HEK293 (cell line): Measurements from ENCODE around the gene CD48.

Experiments used
- CTCF ChIA-PET: fragments of 350-600 bp; formaldehyde crosslinking; extraction: SDS; loops from one replicate; lab custom pipeline; 2021; ENCODE audit warnings: antibody characterized with exemption; lab: Yijun Ruan, JAX
- POLR2A ChIA-PET: fragments of 300-600 bp; formaldehyde crosslinking; extraction: SDS; loops from one replicate; lab custom pipeline; 2020; ENCODE audit warnings: antibody characterized with exemption, inconsistent platforms; lab: Yijun Ruan, JAX
- H3K27ac ChIP-seq: fragments of 200-500 bp; sonication (Bioruptor generic); 2 replicates; pipeline ENCODE4 v1.5.1; 2014; ENCODE audit warnings: low read depth, low read length, control low read depth, inconsistent platforms; ENCODE audit errors: extremely low read depth
- H3K36me3 ChIP-seq, 2 experiments: fragments of 200-500 bp in 1 of 2; sonication (Bioruptor generic) in 1 of 2; 1 replicate in 1 of 2; 2 replicates in 1 of 2; pipeline ENCODE4 v1.5.1; 2014 to 2017; ENCODE audit warnings: inconsistent platforms in 2 of 2, low read length in 2 of 2; ENCODE audit not compliant: control insufficient read depth in 2 of 2, insufficient read depth in 1 of 2
- H3K4me1 ChIP-seq: fragments of 200-500 bp; sonication (Bioruptor generic); 2 replicates; pipeline ENCODE4 v1.5.1; 2014; ENCODE audit warnings: mild to moderate bottlenecking, low read length, inconsistent platforms; ENCODE audit not compliant: control insufficient read depth, insufficient read depth
- H3K4me3 ChIP-seq: 2 replicates; pipeline ENCODE4 v1.5.1; 2011; ENCODE audit warnings: low read depth, mild to moderate bottlenecking, control low read depth, low read length, moderate library complexity
- H3K9me3 ChIP-seq: fragments of 200-500 bp; sonication (Bioruptor generic); 2 replicates; pipeline ENCODE4 v1.5.1; 2014; ENCODE audit warnings: low read depth, low read length, inconsistent platforms; ENCODE audit not compliant: control insufficient read depth, insufficient read depth
- HOXD13 ChIP-seq: sonication (generic); formaldehyde crosslinking; IDR thresholded peaks from 2 replicates; pipeline ENCODE4 v1.8.0; 2022; ENCODE audit warnings: missing genetic modification reagents, borderline replicate concordance
- MEIS1 ChIP-seq: sonication (generic); formaldehyde crosslinking; IDR thresholded peaks from 2 replicates; pipeline ENCODE4 v1.8.1; 2022; ENCODE audit warnings: missing genetic modification reagents, mild to moderate bottlenecking, borderline replicate concordance
- TRIM28 ChIP-seq: IDR thresholded peaks from 2 replicates; pipeline ENCODE4 v1.6.1; 2011; ENCODE audit warnings: low read length, control low read depth, borderline replicate concordance
- ZNF211 ChIP-seq: fragments of 450-650 bp; formaldehyde crosslinking; IDR thresholded peaks from 2 replicates; pipeline ENCODE4 v1.5.1; 2016; ENCODE audit warnings: low read depth, missing biosample characterization, missing genetic modification characterization
- ZNF248 ChIP-seq: fragments of 450-650 bp; formaldehyde crosslinking; IDR thresholded peaks from 2 replicates; pipeline ENCODE4 v1.5.1; 2017; ENCODE audit warnings: missing biosample characterization, missing genetic modification characterization
- ZNF266 ChIP-seq: fragments of 450-650 bp; formaldehyde crosslinking; IDR thresholded peaks from 2 replicates; pipeline ENCODE4 v1.5.1; 2016; ENCODE audit warnings: missing biosample characterization, missing genetic modification characterization, low read depth
- ZNF350 ChIP-seq: fragments of 450-650 bp; formaldehyde crosslinking; IDR thresholded peaks from 2 replicates; pipeline ENCODE4 v1.5.0; 2017; ENCODE audit warnings: missing biosample characterization, mild to moderate bottlenecking, missing genetic modification characterization
- ZNF354C ChIP-seq: fragments of 450-650 bp; formaldehyde crosslinking; IDR thresholded peaks from 2 replicates; pipeline ENCODE4 v1.5.1; 2016; ENCODE audit warnings: missing biosample characterization, missing genetic modification characterization, low read depth, borderline replicate concordance
- ZNF514 ChIP-seq: fragments of 450-650 bp; formaldehyde crosslinking; IDR thresholded peaks from 2 replicates; pipeline ENCODE4 v1.5.1; 2016; ENCODE audit warnings: missing biosample characterization, missing genetic modification characterization
- ZNF560 ChIP-seq: fragments of 450-650 bp; formaldehyde crosslinking; IDR thresholded peaks from 2 replicates; pipeline ENCODE4 v1.5.1; 2017; ENCODE audit warnings: missing biosample characterization, missing genetic modification characterization, borderline replicate concordance
- ZNF747 ChIP-seq: fragments of 450-650 bp; formaldehyde crosslinking; IDR thresholded peaks from 2 replicates; pipeline ENCODE4 v1.5.1; 2016; ENCODE audit warnings: missing biosample characterization, missing genetic modification characterization
- ZNF791 ChIP-seq: fragments of 450-650 bp; formaldehyde crosslinking; IDR thresholded peaks from 2 replicates; pipeline ENCODE4 v1.5.1; 2016; ENCODE audit warnings: missing biosample characterization, missing genetic modification characterization
- TF ChIP-seq, protein P1 (sequence below): fragments of 450-650 bp; formaldehyde crosslinking; IDR thresholded peaks from 2 replicates; pipeline ENCODE4 v1.5.1; 2017; ENCODE audit warnings: missing biosample characterization, missing genetic modification characterization
- TF ChIP-seq, protein P2 (sequence below): fragments of 450-650 bp; formaldehyde crosslinking; IDR thresholded peaks from 2 replicates; pipeline ENCODE4 v1.5.1; 2016; ENCODE audit warnings: missing biosample characterization, missing genetic modification characterization, borderline replicate concordance
- TF ChIP-seq, protein P3 (sequence below): fragments of 450-650 bp; formaldehyde crosslinking; IDR thresholded peaks from 2 replicates; pipeline ENCODE4 v1.5.1; 2016; ENCODE audit warnings: missing biosample characterization, missing genetic modification characterization
- TF ChIP-seq, protein P4 (sequence below): fragments of 450-650 bp; formaldehyde crosslinking; IDR thresholded peaks from 2 replicates; pipeline ENCODE4 v1.5.1; 2016; ENCODE audit warnings: missing biosample characterization, missing genetic modification characterization
- TF ChIP-seq, protein P5 (sequence below): fragments of 450-650 bp; formaldehyde crosslinking; IDR thresholded peaks from 2 replicates; pipeline ENCODE4 v1.5.1; 2016; ENCODE audit warnings: missing biosample characterization, missing genetic modification characterization

CD48 gene

DNA sequence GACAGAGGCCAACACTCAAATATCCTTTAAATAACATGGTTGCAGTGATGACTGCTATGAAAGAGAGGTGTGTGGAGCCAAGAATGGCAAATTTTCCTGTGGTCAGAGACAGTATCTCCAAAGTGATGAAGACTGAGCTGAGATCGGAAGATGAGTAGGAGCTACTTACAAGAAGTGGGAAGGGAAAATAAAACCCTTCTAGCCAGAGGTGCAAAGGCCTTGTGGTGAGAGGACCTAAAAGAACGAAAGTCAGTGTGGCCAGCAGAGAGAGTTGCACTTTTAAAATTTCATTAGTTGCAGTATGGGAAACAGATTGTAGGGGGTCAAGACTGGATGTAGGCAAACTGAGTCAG, 45.2 kb upstream of the CD48 start:
- Histone ChIP-seq H3K36me3 (no peaks in the 10 kb centered on the region), H3K4me3 (no peak overlapping the region), H3K27ac (no peak overlapping the region)
- ChIA-PET POLR2A (no interaction called here), CTCF (interaction anchor here (1.6 kb wide), 1 partner anchor 9 kb away, joined by 4 read pairs; no protein-coding TSS in a partner anchor)
- TF ChIP-seq ZNF514 (tag by site-specific recombination) (no peak), TRIM28 (no peak)
- TF ChIP-seq, protein P1, sequence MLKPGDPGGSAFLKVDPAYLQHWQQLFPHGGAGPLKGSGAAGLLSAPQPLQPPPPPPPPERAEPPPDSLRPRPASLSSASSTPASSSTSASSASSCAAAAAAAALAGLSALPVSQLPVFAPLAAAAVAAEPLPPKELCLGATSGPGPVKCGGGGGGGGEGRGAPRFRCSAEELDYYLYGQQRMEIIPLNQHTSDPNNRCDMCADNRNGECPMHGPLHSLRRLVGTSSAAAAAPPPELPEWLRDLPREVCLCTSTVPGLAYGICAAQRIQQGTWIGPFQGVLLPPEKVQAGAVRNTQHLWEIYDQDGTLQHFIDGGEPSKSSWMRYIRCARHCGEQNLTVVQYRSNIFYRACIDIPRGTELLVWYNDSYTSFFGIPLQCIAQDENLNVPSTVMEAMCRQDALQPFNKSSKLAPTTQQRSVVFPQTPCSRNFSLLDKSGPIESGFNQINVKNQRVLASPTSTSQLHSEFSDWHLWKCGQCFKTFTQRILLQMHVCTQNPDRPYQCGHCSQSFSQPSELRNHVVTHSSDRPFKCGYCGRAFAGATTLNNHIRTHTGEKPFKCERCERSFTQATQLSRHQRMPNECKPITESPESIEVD (tag by site-specific recombination), result no peak
- TF ChIP-seq, all 188 proteins: peak for 0
- Histone ChIP-seq H3K9me3 (no peaks in the 10 kb centered on the region), H3K4me1 (peaks cover 8% of the 10 kb centered on the region; the same call in 1 of the 2 replicates)

DNA sequence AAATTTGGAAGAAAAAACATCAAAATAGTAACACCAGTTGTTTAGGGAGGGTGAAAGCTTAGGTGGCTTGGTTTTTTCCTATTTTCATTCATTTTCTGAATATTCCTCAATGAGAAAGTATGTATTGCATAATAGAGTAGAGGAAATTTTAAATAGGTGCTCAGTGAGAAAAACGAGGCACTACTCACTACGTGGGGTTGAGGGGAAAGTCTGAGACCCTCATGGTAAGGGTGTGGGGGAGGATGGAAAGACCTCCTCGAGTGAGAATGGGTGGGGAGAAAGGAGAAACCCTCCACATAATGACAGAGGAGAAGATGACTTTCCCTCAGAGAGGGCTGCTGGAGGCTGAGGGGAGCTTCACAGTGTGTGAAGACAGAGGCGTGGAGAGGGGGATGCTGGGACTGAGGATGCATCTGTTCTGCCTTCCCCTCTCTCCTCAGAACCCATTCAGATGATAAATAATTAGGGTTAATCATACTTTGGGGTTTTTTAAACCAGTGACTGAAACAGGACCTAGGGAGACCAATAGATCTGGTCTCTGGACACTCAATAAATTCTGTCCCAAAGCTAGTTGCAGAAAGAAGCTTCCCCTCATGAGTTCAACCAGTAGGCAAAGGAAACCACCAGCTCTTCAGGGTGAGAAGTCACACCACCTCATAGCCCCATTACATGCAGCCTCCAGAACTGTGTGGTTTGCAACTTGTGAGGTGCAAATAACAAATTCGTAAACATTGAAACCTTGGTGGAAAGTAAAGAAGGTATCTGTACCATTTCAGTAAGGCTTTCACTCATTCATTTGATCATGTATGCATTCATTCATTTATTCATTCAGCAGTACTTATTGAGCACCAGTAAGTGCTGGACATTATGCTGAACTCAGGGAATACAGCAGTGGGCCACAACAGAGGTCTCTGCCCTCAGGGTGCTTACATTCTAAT, 44.6 kb upstream of the CD48 start:
- CTCF ChIA-PET, result interaction anchor here (1.1 to 1.6 kb wide), 3 partner anchors 8 to 21 kb away, joined by 3 to 6 read pairs (median 4); no protein-coding TSS in a partner anchor
- TF ChIP-seq MEIS1 (CRISPR knock-in tag) (no peak), ZNF266 (tag by site-specific recombination) (no peak), ZNF514 (tag by site-specific recombination) (no peak), ZNF747 (tag by site-specific recombination) (no peak), ZNF354C (tag by site-specific recombination) (no peak), ZNF350 (tag by site-specific recombination) (no peak), HOXD13 (CRISPR knock-in tag) (no peak), ZNF248 (tag by site-specific recombination) (no peak), ZNF791 (tag by site-specific recombination) (no peak), ZNF560 (tag by site-specific recombination) (no peak), ZNF211 (tag by site-specific recombination) (no peak)
- TF ChIP-seq, protein P2, sequence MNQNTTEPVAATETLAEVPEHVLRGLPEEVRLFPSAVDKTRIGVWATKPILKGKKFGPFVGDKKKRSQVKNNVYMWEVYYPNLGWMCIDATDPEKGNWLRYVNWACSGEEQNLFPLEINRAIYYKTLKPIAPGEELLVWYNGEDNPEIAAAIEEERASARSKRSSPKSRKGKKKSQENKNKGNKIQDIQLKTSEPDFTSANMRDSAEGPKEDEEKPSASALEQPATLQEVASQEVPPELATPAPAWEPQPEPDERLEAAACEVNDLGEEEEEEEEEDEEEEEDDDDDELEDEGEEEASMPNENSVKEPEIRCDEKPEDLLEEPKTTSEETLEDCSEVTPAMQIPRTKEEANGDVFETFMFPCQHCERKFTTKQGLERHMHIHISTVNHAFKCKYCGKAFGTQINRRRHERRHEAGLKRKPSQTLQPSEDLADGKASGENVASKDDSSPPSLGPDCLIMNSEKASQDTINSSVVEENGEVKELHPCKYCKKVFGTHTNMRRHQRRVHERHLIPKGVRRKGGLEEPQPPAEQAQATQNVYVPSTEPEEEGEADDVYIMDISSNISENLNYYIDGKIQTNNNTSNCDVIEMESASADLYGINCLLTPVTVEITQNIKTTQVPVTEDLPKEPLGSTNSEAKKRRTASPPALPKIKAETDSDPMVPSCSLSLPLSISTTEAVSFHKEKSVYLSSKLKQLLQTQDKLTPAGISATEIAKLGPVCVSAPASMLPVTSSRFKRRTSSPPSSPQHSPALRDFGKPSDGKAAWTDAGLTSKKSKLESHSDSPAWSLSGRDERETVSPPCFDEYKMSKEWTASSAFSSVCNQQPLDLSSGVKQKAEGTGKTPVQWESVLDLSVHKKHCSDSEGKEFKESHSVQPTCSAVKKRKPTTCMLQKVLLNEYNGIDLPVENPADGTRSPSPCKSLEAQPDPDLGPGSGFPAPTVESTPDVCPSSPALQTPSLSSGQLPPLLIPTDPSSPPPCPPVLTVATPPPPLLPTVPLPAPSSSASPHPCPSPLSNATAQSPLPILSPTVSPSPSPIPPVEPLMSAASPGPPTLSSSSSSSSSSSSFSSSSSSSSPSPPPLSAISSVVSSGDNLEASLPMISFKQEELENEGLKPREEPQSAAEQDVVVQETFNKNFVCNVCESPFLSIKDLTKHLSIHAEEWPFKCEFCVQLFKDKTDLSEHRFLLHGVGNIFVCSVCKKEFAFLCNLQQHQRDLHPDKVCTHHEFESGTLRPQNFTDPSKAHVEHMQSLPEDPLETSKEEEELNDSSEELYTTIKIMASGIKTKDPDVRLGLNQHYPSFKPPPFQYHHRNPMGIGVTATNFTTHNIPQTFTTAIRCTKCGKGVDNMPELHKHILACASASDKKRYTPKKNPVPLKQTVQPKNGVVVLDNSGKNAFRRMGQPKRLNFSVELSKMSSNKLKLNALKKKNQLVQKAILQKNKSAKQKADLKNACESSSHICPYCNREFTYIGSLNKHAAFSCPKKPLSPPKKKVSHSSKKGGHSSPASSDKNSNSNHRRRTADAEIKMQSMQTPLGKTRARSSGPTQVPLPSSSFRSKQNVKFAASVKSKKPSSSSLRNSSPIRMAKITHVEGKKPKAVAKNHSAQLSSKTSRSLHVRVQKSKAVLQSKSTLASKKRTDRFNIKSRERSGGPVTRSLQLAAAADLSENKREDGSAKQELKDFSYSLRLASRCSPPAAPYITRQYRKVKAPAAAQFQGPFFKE (tag by site-specific recombination), result no peak
- TF ChIP-seq, protein P3, sequence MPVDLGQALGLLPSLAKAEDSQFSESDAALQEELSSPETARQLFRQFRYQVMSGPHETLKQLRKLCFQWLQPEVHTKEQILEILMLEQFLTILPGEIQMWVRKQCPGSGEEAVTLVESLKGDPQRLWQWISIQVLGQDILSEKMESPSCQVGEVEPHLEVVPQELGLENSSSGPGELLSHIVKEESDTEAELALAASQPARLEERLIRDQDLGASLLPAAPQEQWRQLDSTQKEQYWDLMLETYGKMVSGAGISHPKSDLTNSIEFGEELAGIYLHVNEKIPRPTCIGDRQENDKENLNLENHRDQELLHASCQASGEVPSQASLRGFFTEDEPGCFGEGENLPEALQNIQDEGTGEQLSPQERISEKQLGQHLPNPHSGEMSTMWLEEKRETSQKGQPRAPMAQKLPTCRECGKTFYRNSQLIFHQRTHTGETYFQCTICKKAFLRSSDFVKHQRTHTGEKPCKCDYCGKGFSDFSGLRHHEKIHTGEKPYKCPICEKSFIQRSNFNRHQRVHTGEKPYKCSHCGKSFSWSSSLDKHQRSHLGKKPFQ, result no peak
- TF ChIP-seq, protein P4, sequence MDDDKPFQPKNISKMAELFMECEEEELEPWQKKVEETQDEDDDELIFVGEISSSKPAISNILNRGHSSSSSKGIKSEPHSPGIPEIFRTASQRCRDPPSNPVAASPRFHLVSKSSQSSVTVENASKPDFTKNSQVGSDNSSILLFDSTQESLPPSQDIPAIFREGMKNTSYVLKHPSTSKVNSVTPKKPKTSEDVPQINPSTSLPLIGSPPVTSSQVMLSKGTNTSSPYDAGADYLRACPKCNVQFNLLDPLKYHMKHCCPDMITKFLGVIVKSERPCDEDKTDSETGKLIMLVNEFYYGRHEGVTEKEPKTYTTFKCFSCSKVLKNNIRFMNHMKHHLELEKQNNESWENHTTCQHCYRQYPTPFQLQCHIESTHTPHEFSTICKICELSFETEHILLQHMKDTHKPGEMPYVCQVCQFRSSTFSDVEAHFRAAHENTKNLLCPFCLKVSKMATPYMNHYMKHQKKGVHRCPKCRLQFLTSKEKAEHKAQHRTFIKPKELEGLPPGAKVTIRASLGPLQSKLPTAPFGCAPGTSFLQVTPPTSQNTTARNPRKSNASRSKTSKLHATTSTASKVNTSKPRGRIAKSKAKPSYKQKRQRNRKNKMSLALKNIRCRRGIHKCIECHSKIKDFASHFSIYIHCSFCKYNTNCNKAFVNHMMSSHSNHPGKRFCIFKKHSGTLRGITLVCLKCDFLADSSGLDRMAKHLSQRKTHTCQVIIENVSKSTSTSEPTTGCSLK (tag by site-specific recombination), result no peak
- TF ChIP-seq, protein P5, sequence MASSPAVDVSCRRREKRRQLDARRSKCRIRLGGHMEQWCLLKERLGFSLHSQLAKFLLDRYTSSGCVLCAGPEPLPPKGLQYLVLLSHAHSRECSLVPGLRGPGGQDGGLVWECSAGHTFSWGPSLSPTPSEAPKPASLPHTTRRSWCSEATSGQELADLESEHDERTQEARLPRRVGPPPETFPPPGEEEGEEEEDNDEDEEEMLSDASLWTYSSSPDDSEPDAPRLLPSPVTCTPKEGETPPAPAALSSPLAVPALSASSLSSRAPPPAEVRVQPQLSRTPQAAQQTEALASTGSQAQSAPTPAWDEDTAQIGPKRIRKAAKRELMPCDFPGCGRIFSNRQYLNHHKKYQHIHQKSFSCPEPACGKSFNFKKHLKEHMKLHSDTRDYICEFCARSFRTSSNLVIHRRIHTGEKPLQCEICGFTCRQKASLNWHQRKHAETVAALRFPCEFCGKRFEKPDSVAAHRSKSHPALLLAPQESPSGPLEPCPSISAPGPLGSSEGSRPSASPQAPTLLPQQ (tag by site-specific recombination), result no peak
- peaks cover 8% of the 10 kb centered on the region; the same call in 1 of the 2 replicates for H3K4me1 ChIP-seq
- POLR2A ChIA-PET, result no interaction called here
- no peak overlapping the region for H3K27ac ChIP-seq
- no peaks in the 10 kb centered on the region for H3K36me3 ChIP-seq
- no peak overlapping the region for H3K4me3 ChIP-seq
- no peaks in the 10 kb centered on the region for H3K9me3 ChIP-seq
